Measurements from ENCODE around the gene RAB11FIP4.

DNA sequence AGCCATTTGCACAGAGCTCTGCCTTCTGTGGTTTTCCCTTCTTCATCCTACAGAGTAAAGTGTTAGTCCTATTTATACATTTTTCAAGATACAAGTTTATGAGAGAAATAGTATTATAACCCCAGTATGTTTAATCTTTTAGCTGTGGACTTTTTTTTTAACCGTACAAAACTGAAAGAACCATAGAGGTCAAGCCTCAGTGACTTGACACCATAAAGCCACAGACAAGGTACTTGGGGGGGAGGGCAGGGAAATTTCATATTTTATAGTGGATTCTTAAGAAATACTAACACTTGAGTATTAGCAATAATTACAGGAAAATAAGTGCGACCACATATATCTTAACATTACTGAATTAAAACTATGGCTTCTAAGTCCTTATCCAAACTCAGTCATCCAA is 17.0 kb upstream of the RAB11FIP4 start:
- TF ChIP-seq, protein P1, sequence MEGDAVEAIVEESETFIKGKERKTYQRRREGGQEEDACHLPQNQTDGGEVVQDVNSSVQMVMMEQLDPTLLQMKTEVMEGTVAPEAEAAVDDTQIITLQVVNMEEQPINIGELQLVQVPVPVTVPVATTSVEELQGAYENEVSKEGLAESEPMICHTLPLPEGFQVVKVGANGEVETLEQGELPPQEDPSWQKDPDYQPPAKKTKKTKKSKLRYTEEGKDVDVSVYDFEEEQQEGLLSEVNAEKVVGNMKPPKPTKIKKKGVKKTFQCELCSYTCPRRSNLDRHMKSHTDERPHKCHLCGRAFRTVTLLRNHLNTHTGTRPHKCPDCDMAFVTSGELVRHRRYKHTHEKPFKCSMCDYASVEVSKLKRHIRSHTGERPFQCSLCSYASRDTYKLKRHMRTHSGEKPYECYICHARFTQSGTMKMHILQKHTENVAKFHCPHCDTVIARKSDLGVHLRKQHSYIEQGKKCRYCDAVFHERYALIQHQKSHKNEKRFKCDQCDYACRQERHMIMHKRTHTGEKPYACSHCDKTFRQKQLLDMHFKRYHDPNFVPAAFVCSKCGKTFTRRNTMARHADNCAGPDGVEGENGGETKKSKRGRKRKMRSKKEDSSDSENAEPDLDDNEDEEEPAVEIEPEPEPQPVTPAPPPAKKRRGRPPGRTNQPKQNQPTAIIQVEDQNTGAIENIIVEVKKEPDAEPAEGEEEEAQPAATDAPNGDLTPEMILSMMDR (IDR thresholded peaks at IDR 0.05; ENCODE audit: borderline replicate concordance, extremely low read depth, low read length, poor library complexity, severe bottlenecking), result no peak
- no peak for TF ChIP-seq EZH2 (IDR thresholded peaks at IDR 0.05; ENCODE audit: borderline replicate concordance, low read depth, low read length, severe bottlenecking)
